GM18909 (cell line): ENCODE measurements around the gene DCAF8.

Experiments used
- ATAC-seq: cut with Tn5 transposase; IDR thresholded peaks from one replicate; pipeline ENCODE4 v1.9.1; 2021; ENCODE audit warnings: mild to moderate bottlenecking; ENCODE audit not compliant: unreplicated experiment, poor library complexity

The DCAF8 gene

DNA sequence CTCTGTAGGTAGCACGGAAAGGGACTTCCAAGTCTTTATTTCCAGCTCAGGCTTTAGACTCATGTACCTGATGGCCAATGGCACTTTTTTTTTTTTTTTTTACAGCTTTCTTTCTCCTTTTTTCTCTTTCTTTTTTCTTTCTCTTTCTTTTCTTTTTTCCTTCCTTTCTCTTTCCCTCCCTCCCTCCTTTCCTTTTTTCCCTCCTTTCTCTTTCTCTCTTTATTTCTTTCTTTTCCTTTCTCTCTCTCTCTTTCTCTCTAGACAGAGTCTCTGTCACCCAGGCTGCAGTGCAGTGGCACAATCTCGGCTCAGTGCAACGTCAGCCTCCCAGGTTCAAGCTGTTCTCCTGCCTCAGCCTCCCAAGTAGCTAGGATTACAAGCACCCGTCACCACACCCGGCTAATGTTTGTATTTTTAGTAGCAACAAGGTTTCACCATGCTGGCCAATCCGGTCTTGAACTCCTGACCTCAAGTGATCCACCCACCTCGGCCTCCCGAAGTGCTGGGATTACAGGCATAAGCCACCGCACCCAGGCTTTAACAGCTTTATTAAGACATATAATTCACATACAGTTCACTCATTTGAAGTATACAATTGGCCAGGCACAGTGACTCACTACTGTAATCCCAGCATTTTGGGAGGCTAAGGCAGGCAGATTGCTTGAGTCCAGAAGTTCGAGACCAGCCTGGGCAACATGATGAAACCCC lies 5.1 kb upstream of the DCAF8 start:
- ATAC-seq: no peak

DNA sequence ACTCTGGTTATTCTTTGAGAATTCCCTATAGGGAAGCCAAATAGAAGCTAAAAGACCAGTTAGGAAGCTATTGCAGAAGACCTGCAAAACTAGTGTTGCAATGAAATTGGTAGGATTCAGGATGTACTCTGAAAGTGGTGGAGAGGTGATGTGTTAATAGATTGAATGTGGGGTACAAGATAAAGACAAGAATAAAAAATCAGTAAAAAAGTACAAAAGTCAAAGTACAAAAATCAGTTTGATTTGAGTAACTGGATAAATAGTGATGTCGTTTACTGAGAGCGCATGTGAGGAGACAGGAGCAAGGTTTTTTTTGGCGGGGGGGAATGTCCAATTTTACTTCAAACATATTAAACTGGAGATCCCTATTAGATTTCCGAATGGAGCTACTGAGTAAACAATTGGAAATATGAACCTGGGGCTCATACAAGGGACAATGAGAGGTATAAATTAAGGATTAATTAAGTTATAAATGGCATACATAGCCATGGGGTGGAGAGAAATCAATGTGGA lies 2.5 kb upstream of the DCAF8 start:
- ATAC-seq: no peak

DNA sequence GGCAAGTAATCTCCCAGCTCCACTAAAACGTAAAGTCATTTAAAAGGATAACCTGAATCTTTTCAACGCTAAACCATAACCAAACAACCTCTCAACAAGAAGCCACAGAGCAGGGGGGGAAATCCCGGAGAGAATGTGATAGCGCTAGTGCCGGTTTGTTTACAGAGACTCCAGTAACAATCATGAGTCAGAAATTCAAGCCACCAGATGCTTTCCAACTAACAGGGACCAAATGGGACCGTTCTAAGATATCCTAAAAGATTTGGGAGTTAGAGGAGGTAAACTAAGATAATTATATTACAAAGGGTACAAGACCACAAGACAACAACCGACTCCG lies 825 bp downstream of the DCAF8 start:
- peak; percentile 24 for ATAC-seq

DNA sequence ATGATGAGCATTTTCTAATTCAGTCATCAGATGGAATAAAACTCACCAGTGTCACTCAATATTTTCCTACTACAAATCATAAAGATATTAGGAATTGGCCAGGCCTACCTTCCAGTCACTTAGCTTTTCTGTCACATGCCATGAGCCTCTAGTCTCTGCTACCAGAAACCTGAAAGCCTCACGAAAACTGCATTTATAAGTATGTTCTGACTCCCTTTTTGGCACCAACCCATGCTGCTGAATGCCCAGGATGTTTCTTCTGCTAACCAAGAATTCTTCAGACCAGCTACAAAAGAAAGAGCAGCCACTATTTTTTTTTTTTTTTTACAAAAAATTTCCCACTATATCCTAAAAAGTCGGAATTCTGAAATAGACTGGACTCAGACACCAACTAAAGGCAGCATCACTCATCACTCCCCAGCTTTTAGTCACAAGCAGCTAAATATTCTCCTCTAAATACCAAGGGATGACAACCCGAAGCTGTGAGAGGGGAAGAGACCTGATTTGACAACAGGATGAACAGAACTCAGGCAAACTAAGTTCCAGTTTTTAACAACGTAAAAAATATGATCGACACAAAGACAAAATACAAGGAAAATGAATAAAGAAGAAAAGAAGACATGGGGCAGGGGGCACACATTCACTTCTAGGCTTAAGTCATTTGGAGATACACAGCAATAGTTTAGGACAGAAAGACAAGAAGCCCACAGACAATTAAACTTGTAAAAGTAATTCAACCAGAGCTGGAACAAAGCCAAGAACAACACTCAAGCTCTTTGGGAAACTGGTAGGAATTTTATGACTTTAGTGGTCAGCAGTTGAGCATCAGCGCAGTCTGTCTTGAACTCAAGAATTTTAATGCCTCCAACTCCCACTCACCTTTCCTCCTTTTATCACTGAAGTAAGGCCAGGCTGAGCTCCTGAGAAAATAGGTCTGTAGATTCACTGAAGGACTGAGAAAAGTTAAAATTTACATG lies 1.7 kb downstream of the DCAF8 start:
- no peak for ATAC-seq

DNA sequence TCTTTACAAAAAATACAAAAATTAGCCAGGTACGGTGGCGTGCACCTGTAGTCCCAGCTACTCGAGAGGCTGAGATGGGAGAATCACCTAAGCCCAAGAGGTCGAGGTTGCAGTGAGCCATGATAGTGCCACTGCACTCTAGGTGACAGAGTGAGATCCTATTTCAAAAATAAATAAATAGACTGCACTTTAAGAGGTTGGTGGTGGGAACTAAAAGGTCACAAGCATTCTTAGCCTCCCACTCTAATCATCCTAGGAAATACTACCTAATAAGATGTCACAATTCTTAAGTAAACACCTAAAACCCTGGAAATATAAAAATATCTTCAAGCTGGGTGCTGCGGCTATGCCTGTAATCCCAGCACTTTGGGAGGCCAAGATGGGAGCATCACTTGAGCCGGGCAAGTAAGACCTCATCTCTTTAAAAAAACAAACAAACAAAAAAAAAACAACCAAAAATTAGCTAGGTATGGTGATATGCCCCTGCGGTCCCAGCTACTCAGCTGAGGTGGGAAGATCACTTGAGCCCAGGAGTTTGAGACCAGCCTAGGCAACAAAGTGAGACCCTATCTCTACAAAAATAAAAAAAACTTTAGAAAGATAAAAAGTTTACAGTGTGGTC lies 4.1 kb downstream of the DCAF8 start:
- ATAC-seq: no peak

DNA sequence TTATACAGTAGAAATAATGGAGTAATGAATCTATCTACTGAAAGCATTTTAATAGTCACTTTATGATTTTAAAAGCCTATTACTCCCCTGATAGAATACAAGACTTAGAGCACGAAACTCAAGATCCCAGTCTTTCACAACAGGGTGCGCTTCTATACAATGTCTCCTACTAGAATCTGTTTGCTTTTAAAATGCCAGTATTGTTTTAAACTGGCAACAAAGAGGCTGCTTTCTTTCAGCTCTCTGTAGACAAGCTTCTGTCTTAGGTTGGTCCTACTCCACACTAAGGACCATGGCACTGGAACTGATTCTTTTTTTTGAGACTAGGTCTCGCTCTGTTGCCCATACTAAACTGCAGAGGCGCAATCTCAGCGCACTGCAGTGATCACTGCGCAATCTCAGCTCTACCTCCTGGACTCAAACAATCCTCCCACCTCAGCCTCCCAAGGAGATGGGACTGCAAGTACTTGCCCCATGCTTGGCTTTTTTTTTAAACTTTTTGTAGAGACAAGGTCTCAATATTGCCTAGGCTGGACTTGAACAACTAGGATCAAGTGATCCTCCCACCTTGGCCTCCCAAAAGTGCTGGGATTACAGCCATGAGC lies 4.8 kb downstream of the DCAF8 start:
- no peak for ATAC-seq

DNA sequence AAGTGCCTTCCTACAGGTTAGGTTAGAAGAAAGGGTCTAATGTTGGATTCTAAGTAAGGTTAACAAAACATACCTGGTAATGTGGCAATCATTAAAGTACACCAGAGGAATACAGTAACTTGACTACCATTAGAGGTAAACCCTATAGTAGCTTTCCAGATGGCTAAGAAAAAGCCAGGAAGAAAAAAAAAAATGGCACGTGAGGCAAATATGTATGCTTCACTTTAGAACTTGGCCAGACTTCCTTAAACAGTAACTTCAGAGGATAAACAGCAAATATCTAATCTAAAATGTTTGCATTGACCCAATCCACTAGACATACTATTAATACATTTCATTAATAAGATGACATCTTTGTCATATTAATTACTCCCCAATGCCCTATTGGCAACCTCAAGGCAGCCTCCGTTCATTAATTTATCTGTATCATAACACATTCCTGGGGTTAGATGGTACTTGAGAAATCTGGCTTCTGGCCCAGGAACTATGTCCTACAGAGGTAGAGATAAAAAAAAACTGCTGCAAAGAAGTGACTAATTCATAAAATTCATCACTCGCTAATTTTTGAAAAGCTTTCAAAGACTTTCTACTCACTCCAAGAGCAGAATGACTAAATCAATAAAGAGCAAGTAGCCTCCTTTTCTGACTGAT lies 5.8 kb downstream of the DCAF8 start:
- no peak for ATAC-seq

DNA sequence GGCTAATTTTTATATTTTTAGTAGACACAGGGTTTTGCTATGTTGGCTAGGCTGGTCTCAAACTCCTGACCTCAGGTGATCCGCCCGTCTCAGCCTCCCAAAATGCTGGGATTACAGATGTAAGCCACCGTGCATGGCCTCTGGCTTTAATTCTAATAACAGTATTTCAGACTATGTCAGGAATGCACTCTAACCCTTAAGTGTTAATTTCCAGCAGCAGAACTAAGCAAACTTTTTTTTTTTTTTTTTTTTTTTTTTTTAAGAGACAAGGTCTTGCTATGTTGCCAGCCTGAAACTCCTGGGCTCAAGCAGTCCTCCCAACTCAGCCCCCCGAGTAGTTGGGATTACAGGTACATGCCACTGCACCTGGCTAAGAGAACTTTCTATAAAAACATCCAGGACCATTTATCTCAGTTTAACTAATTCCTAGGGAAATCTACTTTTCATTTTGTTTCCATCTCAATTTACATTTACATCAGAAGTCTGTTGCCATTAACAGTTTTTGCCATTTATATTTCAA lies 6.5 kb downstream of the DCAF8 start:
- no peak for ATAC-seq

DNA sequence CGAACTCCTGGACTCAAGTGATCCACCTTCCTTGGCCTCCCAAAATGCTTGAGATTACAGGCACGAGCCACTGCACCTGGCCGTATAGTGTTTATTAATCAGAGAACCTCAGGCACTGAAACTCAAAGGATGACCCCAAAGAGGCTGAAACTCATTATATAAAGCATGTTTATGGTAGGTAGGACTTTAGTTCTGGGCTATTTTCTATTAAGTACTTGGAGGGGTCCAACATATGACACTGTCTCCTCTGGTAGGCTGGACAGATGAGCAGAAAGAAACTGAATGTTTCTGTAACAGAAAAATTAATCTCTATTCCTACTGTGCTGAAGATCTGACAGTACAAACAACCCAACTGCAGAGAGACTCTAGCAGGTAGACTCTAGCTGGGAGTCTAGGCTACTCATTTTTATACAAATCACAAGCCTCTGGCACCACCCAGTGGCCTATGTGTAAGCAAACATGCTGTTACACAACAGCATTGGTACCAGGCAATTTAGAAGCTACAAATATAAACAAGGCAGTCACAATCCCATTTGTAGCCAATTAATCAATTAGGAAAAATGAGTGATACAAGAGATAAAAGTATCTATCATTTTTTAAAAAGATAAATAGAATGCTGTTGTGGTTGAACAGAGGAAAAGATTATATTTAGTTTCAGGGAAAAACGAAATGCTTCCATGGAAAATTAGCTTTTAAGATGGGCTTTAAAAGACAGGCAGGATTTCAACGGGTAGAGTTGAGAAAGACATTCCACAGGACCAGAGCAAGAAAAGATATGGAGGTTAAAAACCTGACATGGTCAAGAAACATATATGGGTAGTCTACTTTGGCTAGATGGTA lies 10.4 kb downstream of the DCAF8 start:
- peak; percentile 80 for ATAC-seq

DNA sequence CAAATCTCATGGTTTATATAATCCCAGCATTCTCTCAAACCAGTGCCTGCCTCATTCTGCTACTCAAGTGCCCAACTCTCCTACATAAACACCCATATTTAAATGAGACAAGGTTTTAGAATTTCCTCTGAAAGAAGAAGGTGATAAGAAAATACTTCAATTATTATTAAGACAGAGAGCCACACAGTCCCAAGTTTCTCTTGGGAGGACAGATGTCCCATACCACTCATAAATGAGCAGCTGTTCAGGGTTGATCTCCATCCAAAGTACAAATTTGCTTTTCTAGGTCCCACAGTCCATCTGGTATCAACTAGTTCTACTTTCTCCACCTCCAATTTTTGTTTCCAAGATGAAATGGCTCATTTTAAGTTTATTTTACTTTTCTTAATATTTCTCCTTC lies 11.3 kb downstream of the DCAF8 start:
- ATAC-seq: no peak

DNA sequence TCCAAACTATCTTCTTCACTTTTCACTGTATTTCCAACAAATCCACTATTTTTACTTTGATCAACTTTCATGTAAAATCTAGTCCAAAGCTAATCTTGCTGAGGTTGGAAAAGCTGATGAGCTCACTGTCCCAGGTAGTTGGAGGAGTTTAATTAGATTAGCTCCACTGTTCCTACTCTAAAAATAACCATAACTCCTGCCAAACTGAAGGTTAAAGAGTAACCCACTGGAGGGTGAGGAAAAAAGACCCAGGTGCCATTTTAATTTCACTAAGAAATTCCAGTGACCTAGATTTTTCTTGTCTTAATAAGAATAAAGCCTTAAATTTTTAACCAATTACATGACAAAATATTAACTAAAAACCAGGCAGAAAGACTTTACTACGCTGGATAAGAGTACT lies 15.3 kb downstream of the DCAF8 start:
- ATAC-seq: no peak

DNA sequence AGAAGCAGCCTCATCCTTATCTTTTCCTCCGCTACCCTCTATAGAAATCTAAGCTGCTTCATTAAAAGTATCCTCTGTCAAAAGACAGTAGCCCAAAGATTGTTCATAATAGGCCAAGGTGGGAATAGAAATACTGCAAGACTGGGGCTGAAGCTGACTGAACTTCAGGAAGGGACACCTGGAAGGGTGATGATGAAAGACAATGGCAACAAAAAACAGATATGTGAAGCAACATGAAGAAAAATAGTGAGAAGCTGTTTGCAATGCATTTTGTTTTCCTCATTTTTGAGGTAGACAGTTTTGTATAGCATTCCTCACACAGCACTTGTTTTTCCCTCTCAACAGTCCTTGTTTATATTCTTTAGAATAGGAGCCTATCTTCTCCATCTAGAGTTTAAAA lies 16.9 kb downstream of the DCAF8 start:
- ATAC-seq: no peak

DNA sequence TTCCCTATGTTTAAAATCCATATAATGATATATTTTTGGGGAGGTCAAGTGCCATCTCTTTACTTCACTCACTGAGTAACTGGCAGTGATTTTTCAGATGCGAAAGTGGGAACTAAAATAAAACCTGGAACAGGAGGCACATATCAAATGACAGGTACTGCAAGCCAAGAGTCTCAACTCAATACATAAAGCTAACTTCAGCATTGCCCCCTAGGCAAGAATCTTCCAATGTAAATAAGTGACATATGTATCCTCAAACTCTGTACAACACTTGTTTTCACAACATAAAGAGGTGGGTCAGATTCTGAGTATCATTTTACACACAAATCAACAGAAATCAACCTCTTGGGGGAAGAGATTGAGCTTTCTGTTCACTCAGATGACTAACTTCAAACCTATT lies 18.1 kb downstream of the DCAF8 start:
- ATAC-seq: no peak

DNA sequence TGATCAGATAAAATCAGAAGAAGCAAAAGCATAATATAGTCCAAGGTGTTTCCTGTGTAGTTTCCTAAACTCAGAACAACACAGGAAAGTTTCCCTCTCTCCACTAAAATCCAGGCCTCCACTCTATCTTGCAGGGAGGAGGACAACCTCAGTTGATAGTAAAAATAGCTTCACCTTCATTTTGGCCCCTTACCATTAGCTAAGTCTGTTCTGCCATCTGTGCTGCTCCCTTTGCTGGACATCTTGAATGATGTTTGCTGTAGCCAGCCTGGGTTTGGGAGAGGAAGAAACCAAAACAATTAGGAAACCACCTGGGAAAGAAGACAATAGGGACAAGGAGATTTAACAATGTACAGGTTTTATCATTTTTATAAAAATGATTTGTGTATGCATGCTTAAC lies 18.6 kb downstream of the DCAF8 start:
- no peak for ATAC-seq

DNA sequence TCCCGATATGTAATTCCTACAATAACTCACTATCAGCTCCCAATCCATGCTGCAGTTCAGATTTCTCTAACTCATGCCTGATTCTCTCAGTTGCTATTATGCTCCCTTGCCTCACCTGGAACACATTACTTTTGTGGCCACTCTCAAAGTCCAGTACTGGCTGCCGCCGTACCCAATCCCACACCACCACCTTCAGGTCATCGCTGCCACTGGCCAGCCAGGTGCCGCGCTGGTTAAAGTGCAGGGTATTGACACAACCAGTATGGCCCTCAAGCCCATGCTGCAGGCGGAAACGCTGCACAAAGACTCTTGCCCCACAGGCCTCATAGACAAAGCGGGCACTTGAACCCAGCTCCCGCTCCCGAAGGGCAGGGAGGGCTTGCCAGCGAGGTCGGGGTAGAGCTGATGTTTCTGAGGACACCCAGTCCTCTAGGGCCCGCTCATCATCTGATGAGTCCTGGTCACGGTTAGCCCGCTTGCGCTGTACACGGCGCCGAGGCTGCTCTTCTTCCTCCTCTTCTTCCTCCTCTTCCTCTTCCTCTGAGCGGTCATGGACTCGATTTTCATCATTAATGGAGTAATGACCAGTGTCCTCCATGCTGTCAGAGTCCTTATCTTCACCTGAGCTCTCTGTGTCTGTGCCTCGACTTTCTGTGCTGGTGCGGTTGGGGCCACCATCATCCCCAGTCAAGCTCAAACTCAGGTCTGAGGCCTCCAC lies 22.6 kb downstream of the DCAF8 start:
- ATAC-seq: no peak

DNA sequence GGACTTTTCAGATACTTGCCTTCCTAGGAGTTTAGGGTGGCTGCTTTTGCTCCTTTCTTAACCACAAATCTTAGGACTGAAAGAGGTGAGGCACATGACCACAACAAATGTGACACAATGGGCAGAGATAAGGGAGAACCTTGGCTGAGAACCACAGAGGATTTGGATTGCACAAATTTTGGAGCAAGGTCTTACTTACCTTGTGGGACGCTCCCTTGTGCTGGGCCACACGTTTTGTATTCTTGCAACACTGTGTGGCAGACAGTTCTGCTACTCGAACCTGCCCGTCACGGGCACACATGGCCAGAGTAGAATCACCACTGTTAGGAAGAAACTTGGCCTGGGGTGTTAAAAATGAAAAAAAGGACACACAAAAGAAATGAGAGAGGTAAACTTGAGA lies 23.9 kb downstream of the DCAF8 start:
- no peak for ATAC-seq

DNA sequence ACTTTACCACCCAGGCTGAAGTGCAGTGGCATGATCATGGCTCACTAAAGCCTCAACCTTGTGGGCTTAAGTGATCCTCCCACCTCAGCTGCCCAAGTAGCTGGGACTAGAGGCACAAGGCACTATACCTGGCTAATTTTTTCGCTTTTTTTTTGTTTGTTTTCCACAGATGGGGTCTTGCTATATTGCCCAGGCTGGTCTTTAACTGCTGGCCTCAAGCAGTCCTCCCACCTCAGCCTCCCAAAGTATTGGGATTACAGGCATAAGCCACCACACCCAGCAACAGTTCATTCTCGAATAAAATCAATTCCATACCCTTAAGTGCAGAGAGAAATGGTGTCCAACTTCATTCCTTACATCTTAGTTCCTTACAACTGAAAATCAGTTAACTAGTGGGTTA lies 24.8 kb downstream of the DCAF8 start:
- no peak for ATAC-seq

DNA sequence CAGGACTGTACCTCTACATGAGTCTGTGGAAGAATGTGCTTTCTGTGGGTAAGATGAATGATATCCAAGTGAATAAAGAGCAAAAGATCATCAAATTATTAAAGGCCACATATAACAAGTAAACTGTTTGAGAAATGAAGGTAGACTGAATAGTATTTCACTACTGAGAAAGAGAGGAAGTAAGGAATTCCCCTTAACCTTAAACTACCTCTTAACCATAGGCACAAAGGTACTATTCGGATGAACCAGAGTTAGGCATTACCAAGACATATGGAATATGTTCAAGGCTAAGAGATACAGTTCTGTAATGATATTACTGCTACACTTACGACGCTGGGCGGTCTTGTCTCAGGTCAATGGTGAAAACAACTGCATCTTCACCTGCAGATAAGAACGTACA lies 25.5 kb downstream of the DCAF8 start:
- no peak for ATAC-seq

DNA sequence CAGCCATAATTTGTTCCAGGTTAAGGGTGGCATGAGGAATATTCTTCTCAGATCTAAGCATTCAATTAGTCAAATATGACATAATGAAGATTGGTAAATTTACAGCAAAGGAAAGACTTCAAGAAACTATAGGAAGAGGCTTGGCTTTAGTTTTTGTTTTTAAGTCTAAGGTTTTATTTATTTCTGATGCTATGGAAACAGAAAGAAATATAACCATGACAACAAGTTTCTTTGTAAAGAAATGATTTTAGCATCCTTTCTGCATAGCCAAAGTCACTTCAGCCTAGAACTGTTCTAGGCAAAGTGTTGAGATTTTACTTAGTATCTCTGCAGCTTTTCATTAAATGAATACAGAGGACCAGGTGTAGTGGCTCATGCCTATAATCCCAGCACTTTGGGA lies 29.4 kb downstream of the DCAF8 start:
- no peak for ATAC-seq
